DND-41 (cell line): Measurements from ENCODE around the gene TSPOAP1.

ENCODE experiments used
- CTCF ChIP-seq: IDR thresholded peaks from 2 replicates; pipeline ENCODE4 v1.5.1; 2012; ENCODE audit warnings: borderline replicate concordance, low read length, moderate library complexity, mild to moderate bottlenecking; ENCODE audit not compliant: poor library complexity, severe bottlenecking; ENCODE audit errors: extremely low read depth
- EZH2 ChIP-seq: IDR thresholded peaks from 3 replicates; pipeline ENCODE4 v1.6.1; 2012; ENCODE audit warnings: borderline replicate concordance, low read depth, mild to moderate bottlenecking, moderate library complexity, low read length, inconsistent platforms; ENCODE audit not compliant: severe bottlenecking

- TF ChIP-seq CTCF (no peak), EZH2 (no peak)
Measured at GRCh38 chr17:58339755-58340404, 11.3 kb upstream of the TSPOAP1 start.
